ENCODE data around the gene SETD3. TPM values are rescaled to one million over a fixed set of nuclear protein-coding genes. Genes with fewer than 3 reads are reported as not detected.

Gene SETD3
- total RNA-seq, 1 donor, result 152 TPM

GRCh38 chr14:99511421-99512109, 30.9 kb upstream of the SETD3 start:
- H3K4me1 ChIP-seq (ENCODE audit: insufficient read depth, low read length), result no peaks in the 10 kb centered on the region
- no peak overlapping the region for H3K4me3 ChIP-seq (ENCODE audit: low read length)
- no peaks in the 10 kb centered on the region for H3K27me3 ChIP-seq (ENCODE audit: insufficient read depth, low read length)
- no peaks in the 10 kb centered on the region for H3K9me3 ChIP-seq (ENCODE audit: low read depth, low read length)

- Histone ChIP-seq H3K9me3 (ENCODE audit: low read depth, low read length) (no peaks in the 10 kb centered on the region), H3K4me1 (ENCODE audit: insufficient read depth, low read length) (no peaks in the 10 kb centered on the region), H3K4me3 (ENCODE audit: low read length) (no peak overlapping the region), H3K27me3 (ENCODE audit: insufficient read depth, low read length) (no peaks in the 10 kb centered on the region)
These were observed 30.0 kb upstream of the SETD3 start for GRCh38 chr14:99510556-99511139.

- Histone ChIP-seq H3K27me3 (ENCODE audit: insufficient read depth, low read length) (no peaks in the 10 kb centered on the region), H3K9me3 (ENCODE audit: low read depth, low read length) (no peaks in the 10 kb centered on the region), H3K4me1 (ENCODE audit: insufficient read depth, low read length) (no peaks in the 10 kb centered on the region), H3K4me3 (ENCODE audit: low read length) (no peak overlapping the region)
These were observed 29.4 kb upstream of the SETD3 start for GRCh38 chr14:99509871-99510555.

- Histone ChIP-seq H3K4me3 (ENCODE audit: low read length) (no peak overlapping the region), H3K27me3 (ENCODE audit: insufficient read depth, low read length) (no peaks in the 10 kb centered on the region), H3K9me3 (ENCODE audit: low read depth, low read length) (no peaks in the 10 kb centered on the region), H3K4me1 (ENCODE audit: insufficient read depth, low read length) (no peaks in the 10 kb centered on the region)
These were observed 28.4 kb upstream of the SETD3 start for GRCh38 chr14:99508896-99509629.

- Histone ChIP-seq H3K9me3 (ENCODE audit: low read depth, low read length) (no peaks in the 10 kb centered on the region), H3K27me3 (ENCODE audit: insufficient read depth, low read length) (no peaks in the 10 kb centered on the region), H3K4me1 (ENCODE audit: insufficient read depth, low read length) (no peaks in the 10 kb centered on the region), H3K4me3 (ENCODE audit: low read length) (no peak overlapping the region)
These were observed 27.4 kb upstream of the SETD3 start for GRCh38 chr14:99507860-99508640.

GRCh38 chr14:99506276-99506675, 25.6 kb upstream of the SETD3 start:
- H3K27me3 ChIP-seq (ENCODE audit: insufficient read depth, low read length), result no peaks in the 10 kb centered on the region
- H3K4me1 ChIP-seq (ENCODE audit: insufficient read depth, low read length), result no peaks in the 10 kb centered on the region
- H3K9me3 ChIP-seq (ENCODE audit: low read depth, low read length), result no peaks in the 10 kb centered on the region
- no peak overlapping the region for H3K4me3 ChIP-seq (ENCODE audit: low read length)

- Histone ChIP-seq H3K4me3 (ENCODE audit: low read length) (no peak overlapping the region), H3K27me3 (ENCODE audit: insufficient read depth, low read length) (no peaks in the 10 kb centered on the region), H3K4me1 (ENCODE audit: insufficient read depth, low read length) (no peaks in the 10 kb centered on the region), H3K9me3 (ENCODE audit: low read depth, low read length) (no peaks in the 10 kb centered on the region)
These were observed 24.4 kb upstream of the SETD3 start for GRCh38 chr14:99505089-99505488.

- H3K27me3 ChIP-seq (ENCODE audit: insufficient read depth, low read length), result no peaks in the 10 kb centered on the region
- no peaks in the 10 kb centered on the region for H3K9me3 ChIP-seq (ENCODE audit: low read depth, low read length)
These were observed 23.3 kb upstream of the SETD3 start for GRCh38 chr14:99503848-99504453.

GRCh38 chr14:99502989-99503421, 22.3 kb upstream of the SETD3 start:
- Histone ChIP-seq H3K27me3 (ENCODE audit: insufficient read depth, low read length) (no peaks in the 10 kb centered on the region), H3K4me1 (ENCODE audit: insufficient read depth, low read length) (no peaks in the 10 kb centered on the region), H3K4me3 (ENCODE audit: low read length) (no peak overlapping the region), H3K9me3 (ENCODE audit: low read depth, low read length) (no peaks in the 10 kb centered on the region)

More at GRCh38 chr14:99503848-99504453, 23.3 kb upstream of the SETD3 start:
- Histone ChIP-seq H3K4me3 (ENCODE audit: low read length) (no peak overlapping the region), H3K4me1 (ENCODE audit: insufficient read depth, low read length) (no peaks in the 10 kb centered on the region)

- H3K4me1 ChIP-seq (ENCODE audit: insufficient read depth, low read length), result no peaks in the 10 kb centered on the region
- H3K9me3 ChIP-seq (ENCODE audit: low read depth, low read length), result no peaks in the 10 kb centered on the region
- no peak overlapping the region for H3K4me3 ChIP-seq (ENCODE audit: low read length)
- H3K27me3 ChIP-seq (ENCODE audit: insufficient read depth, low read length), result no peaks in the 10 kb centered on the region
These were observed 17.2 kb upstream of the SETD3 start for GRCh38 chr14:99497894-99498293.

GRCh38 chr14:99497341-99497740, 16.7 kb upstream of the SETD3 start:
- H3K4me1 ChIP-seq (ENCODE audit: insufficient read depth, low read length), result no peaks in the 10 kb centered on the region
- H3K9me3 ChIP-seq (ENCODE audit: low read depth, low read length), result no peaks in the 10 kb centered on the region
- H3K4me3 ChIP-seq (ENCODE audit: low read length), result no peak overlapping the region
- H3K27me3 ChIP-seq (ENCODE audit: insufficient read depth, low read length), result no peaks in the 10 kb centered on the region

- H3K9me3 ChIP-seq (ENCODE audit: low read depth, low read length), result no peaks in the 10 kb centered on the region
- no peak overlapping the region for H3K4me3 ChIP-seq (ENCODE audit: low read length)
- no peaks in the 10 kb centered on the region for H3K27me3 ChIP-seq (ENCODE audit: insufficient read depth, low read length)
- peaks cover 25% of the 10 kb centered on the region for H3K4me1 ChIP-seq (ENCODE audit: insufficient read depth, low read length)
These were observed 3.4 kb upstream of the SETD3 start for GRCh38 chr14:99484106-99484505.

GRCh38 chr14:99481745-99482099, 1.1 kb upstream of the SETD3 start:
- H3K27me3 ChIP-seq (ENCODE audit: insufficient read depth, low read length), result no peaks in the 10 kb centered on the region
- H3K9me3 ChIP-seq (ENCODE audit: low read depth, low read length), result no peaks in the 10 kb centered on the region
- H3K4me1 ChIP-seq (ENCODE audit: insufficient read depth, low read length), result peaks cover 43% of the 10 kb centered on the region
- H3K4me3 ChIP-seq (ENCODE audit: low read length), result peak overlapping the region; percentile 97
